NT2/D1 (cell line): Measurements from ENCODE around the gene CPE.

Source experiments
- DNase-seq: peaks from one replicate; pipeline ENCODE4 v3.0.0-alpha.2; 2011; ENCODE audit warnings: low read depth, low spot score
- H3K27me3 ChIP-seq: 2 replicates; pipeline ENCODE4 v1.6.0; 2011; ENCODE audit warnings: mild to moderate bottlenecking; ENCODE audit not compliant: insufficient read length, insufficient read depth
- H3K36me3 ChIP-seq: 2 replicates; pipeline ENCODE4 v1.6.1; 2011; ENCODE audit warnings: mild to moderate bottlenecking, low read length, mixed read lengths; ENCODE audit not compliant: insufficient read depth, insufficient read length
- H3K4me1 ChIP-seq: 2 replicates; pipeline ENCODE4 v1.5.1; 2011; ENCODE audit not compliant: insufficient read depth, insufficient read length
- H3K4me3 ChIP-seq: 2 replicates; pipeline ENCODE4 v1.5.1; 2011; ENCODE audit warnings: low read depth; ENCODE audit not compliant: insufficient read length
- H3K9ac ChIP-seq: 2 replicates; pipeline ENCODE4 v1.6.0; 2011; ENCODE audit warnings: low read depth; ENCODE audit not compliant: insufficient read length
- H3K9me3 ChIP-seq: 2 replicates; pipeline ENCODE4 v1.5.1; 2011; ENCODE audit warnings: mild to moderate bottlenecking, low read length; ENCODE audit not compliant: insufficient read depth
- SUZ12 ChIP-seq: IDR thresholded peaks from 2 replicates; pipeline ENCODE4 v1.6.1; 2011; ENCODE audit not compliant: insufficient read length, insufficient read depth; ENCODE audit errors: extremely low read depth
- YY1 ChIP-seq: IDR thresholded peaks from 2 replicates; pipeline ENCODE4 v1.6.1; 2011; ENCODE audit not compliant: insufficient read length, insufficient read depth
- ZNF274 ChIP-seq: IDR thresholded peaks from 2 replicates; pipeline ENCODE4 v1.6.1; 2011; ENCODE audit warnings: mild to moderate bottlenecking, low read depth, low read length

CPE gene

GRCh38 chr4:165381821-165382373 lies 3.1 kb downstream of the CPE start:
- H3K36me3 ChIP-seq: no peaks in the 10 kb centered on the region
- no peak overlapping the region for H3K9ac ChIP-seq
- H3K4me1 ChIP-seq: no peaks in the 10 kb centered on the region
- TF ChIP-seq SUZ12 (no peak), YY1 (no peak), ZNF274 (no peak)
- DNase-seq: no peak
- no peak overlapping the region for H3K4me3 ChIP-seq
- H3K9me3 ChIP-seq: no peaks in the 10 kb centered on the region
- H3K27me3 ChIP-seq: peaks cover 22% of the 10 kb centered on the region

- Histone ChIP-seq H3K9ac (no peak overlapping the region), H3K4me3 (no peak overlapping the region), H3K27me3 (peaks cover 22% of the 10 kb centered on the region), H3K4me1 (no peaks in the 10 kb centered on the region), H3K36me3 (no peaks in the 10 kb centered on the region), H3K9me3 (no peaks in the 10 kb centered on the region)
- TF ChIP-seq YY1 (no peak), SUZ12 (no peak)
- no peak for DNase-seq
These were observed 3.8 kb downstream of the CPE start for GRCh38 chr4:165382640-165383039.

- TF ChIP-seq ZNF274: no peak
- TF ChIP-seq SUZ12: no peak
- TF ChIP-seq YY1: no peak
- no peaks in the 10 kb centered on the region for H3K36me3 ChIP-seq
- H3K9ac ChIP-seq: no peak overlapping the region
- H3K4me1 ChIP-seq: no peaks in the 10 kb centered on the region
- H3K4me3 ChIP-seq: no peak overlapping the region
- DNase-seq: no peak
- peaks cover 12% of the 10 kb centered on the region for H3K27me3 ChIP-seq
- H3K9me3 ChIP-seq: no peaks in the 10 kb centered on the region
These were observed 4.8 kb downstream of the CPE start for GRCh38 chr4:165383591-165384073.

- H3K27me3 ChIP-seq: peaks cover 11% of the 10 kb centered on the region
- H3K4me3 ChIP-seq: no peak overlapping the region
- H3K9ac ChIP-seq: no peak overlapping the region
- no peaks in the 10 kb centered on the region for H3K4me1 ChIP-seq
- H3K9me3 ChIP-seq: no peaks in the 10 kb centered on the region
- TF ChIP-seq YY1 (no peak), SUZ12 (no peak), ZNF274 (no peak)
- H3K36me3 ChIP-seq: no peaks in the 10 kb centered on the region
- DNase-seq: no peak
These were observed 5.4 kb downstream of the CPE start for GRCh38 chr4:165384186-165384585.

DNA sequence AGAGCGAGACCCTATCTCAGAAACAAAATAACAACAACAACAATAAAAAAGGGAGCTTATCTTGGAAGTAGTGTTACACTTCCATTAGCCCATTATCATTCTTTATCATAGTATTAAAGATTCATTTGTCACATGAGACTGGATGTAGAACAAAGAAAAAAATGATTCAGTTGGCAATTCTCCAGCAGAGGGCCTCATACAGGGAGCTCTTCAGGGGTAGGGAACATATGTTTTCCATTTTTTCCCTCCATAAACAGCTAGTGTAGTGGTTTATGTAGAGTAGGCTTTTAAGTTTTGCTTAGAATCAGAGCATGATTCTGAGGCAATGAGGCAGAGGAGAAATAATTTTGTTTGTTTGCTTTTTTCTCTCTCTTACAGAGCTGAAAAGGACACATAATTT lies 5.8 kb downstream of the CPE start:
- DNase-seq: no peak
- TF ChIP-seq SUZ12: no peak
- no peak for TF ChIP-seq YY1
- no peak for TF ChIP-seq ZNF274
- peaks cover 10% of the 10 kb centered on the region for H3K27me3 ChIP-seq
- no peaks in the 10 kb centered on the region for H3K36me3 ChIP-seq
- H3K9me3 ChIP-seq: no peaks in the 10 kb centered on the region
- no peak overlapping the region for H3K4me3 ChIP-seq
- no peaks in the 10 kb centered on the region for H3K4me1 ChIP-seq
- no peak overlapping the region for H3K9ac ChIP-seq

GRCh38 chr4:165385126-165385525 lies 6.3 kb downstream of the CPE start:
- Histone ChIP-seq H3K4me3 (no peak overlapping the region), H3K4me1 (no peaks in the 10 kb centered on the region), H3K9ac (no peak overlapping the region), H3K36me3 (no peaks in the 10 kb centered on the region), H3K27me3 (peaks cover 4% of the 10 kb centered on the region), H3K9me3 (no peaks in the 10 kb centered on the region)
- TF ChIP-seq SUZ12 (no peak), YY1 (no peak), ZNF274 (no peak)
- no peak for DNase-seq

DNA sequence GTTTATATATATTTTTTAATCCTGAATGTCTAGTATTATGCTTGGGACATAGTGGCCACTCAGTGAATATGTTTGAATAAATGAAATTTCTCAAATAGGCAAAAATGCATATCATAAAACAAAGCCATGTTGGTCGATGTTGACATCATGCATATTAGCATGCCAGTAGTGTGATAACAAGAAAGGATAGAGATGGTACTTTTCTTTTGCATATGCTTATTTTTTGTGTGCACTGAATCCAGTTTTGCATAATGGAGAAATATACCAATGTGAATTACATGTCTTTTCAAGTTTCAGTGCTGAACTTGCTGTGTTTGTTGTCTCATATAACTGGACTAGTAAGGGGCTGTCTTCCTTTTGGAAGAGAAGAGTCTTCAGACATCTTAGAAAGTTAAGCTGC lies 7.5 kb downstream of the CPE start:
- no peak for DNase-seq
- H3K27me3 ChIP-seq: no peaks in the 10 kb centered on the region
- no peaks in the 10 kb centered on the region for H3K36me3 ChIP-seq
- H3K9me3 ChIP-seq: no peaks in the 10 kb centered on the region
- no peak overlapping the region for H3K4me3 ChIP-seq
- H3K9ac ChIP-seq: no peak overlapping the region
- no peaks in the 10 kb centered on the region for H3K4me1 ChIP-seq
- TF ChIP-seq SUZ12: no peak
- TF ChIP-seq YY1: no peak
- TF ChIP-seq ZNF274: no peak

DNA sequence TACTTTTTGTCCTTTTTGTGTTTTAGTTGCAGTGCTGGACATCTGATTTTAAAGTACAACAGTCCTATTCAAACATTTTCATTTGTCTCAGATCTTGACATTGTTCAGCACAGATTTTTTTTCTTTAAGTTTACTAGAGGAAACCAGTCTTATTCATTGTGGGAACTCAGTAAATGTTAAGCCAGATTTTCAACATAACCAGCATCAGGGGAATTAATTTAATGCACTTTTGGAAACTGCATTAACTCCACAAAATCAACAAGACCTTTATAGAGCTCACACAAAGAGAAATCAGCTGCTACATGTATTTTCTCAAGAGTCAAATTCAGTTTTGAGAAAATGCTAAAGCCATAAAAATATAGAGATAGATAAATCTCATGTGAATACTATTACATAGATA lies 9.9 kb downstream of the CPE start:
- Histone ChIP-seq H3K9me3 (no peaks in the 10 kb centered on the region), H3K4me1 (no peaks in the 10 kb centered on the region)
- TF ChIP-seq YY1: no peak
- TF ChIP-seq ZNF274: no peak

More for the DNA sequence above, 9.9 kb downstream of the CPE start:
- no peak overlapping the region for H3K9ac ChIP-seq
- H3K36me3 ChIP-seq: no peaks in the 10 kb centered on the region
- no peak overlapping the region for H3K4me3 ChIP-seq
- no peaks in the 10 kb centered on the region for H3K27me3 ChIP-seq
- DNase-seq: no peak
